Osteoblast (primary cell): ENCODE measurements around the gene LMO3. TPM values are rescaled to one million over a fixed set of nuclear protein-coding genes. Genes with fewer than 3 reads are reported as not detected.
A peak's percentile ranks its signal among the peaks of the same experiment; 100 is the strongest.

Source experiments
- DNase-seq: peaks from one replicate; pipeline ENCODE4 v3.0.0; 2011; ENCODE audit warnings: low spot score, mixed read lengths; ENCODE audit not compliant: insufficient read length; ENCODE audit errors: missing footprints
- H2AFZ ChIP-seq: 2 replicates; pipeline ENCODE4 v1.6.0; 2011; ENCODE audit warnings: mild to moderate bottlenecking, low read length
- H3K27ac ChIP-seq: 2 replicates; pipeline ENCODE4 v1.5.1; 2011; ENCODE audit warnings: mild to moderate bottlenecking, low read depth, low read length, moderate library complexity
- H3K27me3 ChIP-seq: 2 replicates; pipeline ENCODE4 v1.6.0; 2012; ENCODE audit warnings: mild to moderate bottlenecking, control low read depth, inconsistent platforms, low read length, moderate library complexity; ENCODE audit not compliant: insufficient read depth
- H3K36me3 ChIP-seq: 2 replicates; pipeline ENCODE4 v1.5.1; 2011; ENCODE audit warnings: mild to moderate bottlenecking, low read length, control low read depth, moderate library complexity; ENCODE audit not compliant: insufficient read depth
- H3K4me1 ChIP-seq: 2 replicates; pipeline ENCODE4 v1.5.1; 2011; ENCODE audit warnings: mild to moderate bottlenecking, low read length, control low read depth, moderate library complexity; ENCODE audit not compliant: insufficient read depth
- H3K4me2 ChIP-seq: 2 replicates; pipeline ENCODE4 v1.6.0; 2011; ENCODE audit warnings: mild to moderate bottlenecking, low read length; ENCODE audit not compliant: insufficient read depth
- H3K4me3 ChIP-seq: fragments of 200-600 bp; sonication (generic); 3 replicates; pipeline ENCODE4 v1.5.1; 2012; ENCODE audit warnings: mild to moderate bottlenecking, low read length, inconsistent platforms; ENCODE audit not compliant: insufficient read depth
- H3K79me2 ChIP-seq: 2 replicates; pipeline ENCODE4 v1.6.0; 2012; ENCODE audit warnings: mild to moderate bottlenecking, low read length, control low read depth, inconsistent platforms; ENCODE audit not compliant: insufficient read depth
- H3K9me3 ChIP-seq: 2 replicates; pipeline ENCODE4 v1.5.1; 2011; ENCODE audit warnings: low read depth, low read length, control low read depth
- H4K20me1 ChIP-seq: 2 replicates; pipeline ENCODE4 v1.6.0; 2012; ENCODE audit warnings: mild to moderate bottlenecking, low read length, control low read depth; ENCODE audit not compliant: insufficient read depth
- total RNA-seq: library from RNA; depleted of rRNA; stranded (reverse); fragments of >200 nt; gene quantifications from 2 replicates; pipeline ENCODE4 v1.2.3, GENCODE V29; 2012
- TF ChIP-seq, protein P1 (sequence below): IDR thresholded peaks from 2 replicates; pipeline ENCODE4 v1.5.1; 2011; ENCODE audit warnings: mild to moderate bottlenecking, low read depth, low read length, moderate library complexity; ENCODE audit errors: extremely low read depth

Gene LMO3
- total RNA-seq, 1 donor: 3.3 TPM

- TF ChIP-seq, protein P1, sequence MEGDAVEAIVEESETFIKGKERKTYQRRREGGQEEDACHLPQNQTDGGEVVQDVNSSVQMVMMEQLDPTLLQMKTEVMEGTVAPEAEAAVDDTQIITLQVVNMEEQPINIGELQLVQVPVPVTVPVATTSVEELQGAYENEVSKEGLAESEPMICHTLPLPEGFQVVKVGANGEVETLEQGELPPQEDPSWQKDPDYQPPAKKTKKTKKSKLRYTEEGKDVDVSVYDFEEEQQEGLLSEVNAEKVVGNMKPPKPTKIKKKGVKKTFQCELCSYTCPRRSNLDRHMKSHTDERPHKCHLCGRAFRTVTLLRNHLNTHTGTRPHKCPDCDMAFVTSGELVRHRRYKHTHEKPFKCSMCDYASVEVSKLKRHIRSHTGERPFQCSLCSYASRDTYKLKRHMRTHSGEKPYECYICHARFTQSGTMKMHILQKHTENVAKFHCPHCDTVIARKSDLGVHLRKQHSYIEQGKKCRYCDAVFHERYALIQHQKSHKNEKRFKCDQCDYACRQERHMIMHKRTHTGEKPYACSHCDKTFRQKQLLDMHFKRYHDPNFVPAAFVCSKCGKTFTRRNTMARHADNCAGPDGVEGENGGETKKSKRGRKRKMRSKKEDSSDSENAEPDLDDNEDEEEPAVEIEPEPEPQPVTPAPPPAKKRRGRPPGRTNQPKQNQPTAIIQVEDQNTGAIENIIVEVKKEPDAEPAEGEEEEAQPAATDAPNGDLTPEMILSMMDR: no peak
- Histone ChIP-seq H3K4me3 (peak overlapping the region; percentile 67), H3K27me3 (peaks cover 3% of the 10 kb centered on the region), H3K27ac (no peak overlapping the region), H3K4me1 (peaks cover 5% of the 10 kb centered on the region), H3K4me2 (peak overlapping the region; percentile 88), H2AFZ (peak overlapping the region; percentile 85), H3K36me3 (no peaks in the 10 kb centered on the region), H3K9me3 (no peaks in the 10 kb centered on the region), H4K20me1 (no peaks in the 10 kb centered on the region), H3K79me2 (no peaks in the 10 kb centered on the region)
- peak; percentile 32 for DNase-seq
Measured at GRCh38 chr12:16605642-16606116, 283 bp downstream of the LMO3 start.

GRCh38 chr12:16604596-16605252 is 1.2 kb downstream of the LMO3 start:
- Histone ChIP-seq H3K9me3 (no peaks in the 10 kb centered on the region), H3K4me2 (peak overlapping the region; percentile 28), H3K27ac (no peak overlapping the region), H2AFZ (peak overlapping the region; percentile 22), H4K20me1 (no peaks in the 10 kb centered on the region), H3K4me3 (no peak overlapping the region), H3K27me3 (peaks cover 3% of the 10 kb centered on the region), H3K79me2 (no peaks in the 10 kb centered on the region), H3K4me1 (peaks cover 5% of the 10 kb centered on the region), H3K36me3 (no peaks in the 10 kb centered on the region)
- no peak for DNase-seq
- TF ChIP-seq, protein P1: no peak

DNA sequence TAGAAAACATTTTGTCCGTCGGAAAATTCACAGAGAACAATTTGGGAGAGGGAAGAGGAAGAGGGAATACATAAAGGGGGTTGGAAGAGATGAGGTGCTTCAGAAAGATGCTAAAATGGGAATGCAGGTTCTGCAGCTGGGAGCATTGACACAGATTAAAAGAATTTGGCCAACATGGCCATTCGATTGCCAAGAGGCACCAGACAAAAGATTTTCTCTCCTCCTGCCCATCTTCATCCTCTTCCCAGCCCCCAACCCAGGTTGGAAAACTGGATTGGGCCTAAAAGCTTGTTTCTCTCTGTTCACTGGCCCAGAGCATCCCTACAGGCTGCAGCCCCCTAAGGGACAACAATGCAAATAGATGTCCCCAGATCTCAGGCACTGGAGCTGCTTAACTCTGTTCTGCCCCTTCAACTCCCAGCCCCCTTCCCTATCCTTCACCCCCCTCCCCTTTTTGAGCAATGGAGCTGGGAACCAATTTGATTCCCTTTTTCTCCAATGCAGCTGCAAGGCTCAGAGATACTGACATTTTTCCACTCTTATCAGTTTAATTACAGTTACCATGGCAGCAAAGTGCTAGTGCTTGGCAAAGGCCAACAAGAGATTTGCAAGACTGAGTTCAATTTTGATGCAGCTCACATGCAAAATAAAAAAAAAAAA is 1.9 kb downstream of the LMO3 start:
- Histone ChIP-seq H3K27me3 (peaks cover 3% of the 10 kb centered on the region), H2AFZ (no peak overlapping the region), H3K4me3 (no peak overlapping the region), H3K4me1 (peaks cover 5% of the 10 kb centered on the region), H3K27ac (no peak overlapping the region), H3K36me3 (no peaks in the 10 kb centered on the region), H3K9me3 (no peaks in the 10 kb centered on the region), H3K4me2 (no peak overlapping the region), H3K79me2 (no peaks in the 10 kb centered on the region), H4K20me1 (no peaks in the 10 kb centered on the region)
- TF ChIP-seq, protein P1: no peak
- peak; percentile 19 for DNase-seq

DNA sequence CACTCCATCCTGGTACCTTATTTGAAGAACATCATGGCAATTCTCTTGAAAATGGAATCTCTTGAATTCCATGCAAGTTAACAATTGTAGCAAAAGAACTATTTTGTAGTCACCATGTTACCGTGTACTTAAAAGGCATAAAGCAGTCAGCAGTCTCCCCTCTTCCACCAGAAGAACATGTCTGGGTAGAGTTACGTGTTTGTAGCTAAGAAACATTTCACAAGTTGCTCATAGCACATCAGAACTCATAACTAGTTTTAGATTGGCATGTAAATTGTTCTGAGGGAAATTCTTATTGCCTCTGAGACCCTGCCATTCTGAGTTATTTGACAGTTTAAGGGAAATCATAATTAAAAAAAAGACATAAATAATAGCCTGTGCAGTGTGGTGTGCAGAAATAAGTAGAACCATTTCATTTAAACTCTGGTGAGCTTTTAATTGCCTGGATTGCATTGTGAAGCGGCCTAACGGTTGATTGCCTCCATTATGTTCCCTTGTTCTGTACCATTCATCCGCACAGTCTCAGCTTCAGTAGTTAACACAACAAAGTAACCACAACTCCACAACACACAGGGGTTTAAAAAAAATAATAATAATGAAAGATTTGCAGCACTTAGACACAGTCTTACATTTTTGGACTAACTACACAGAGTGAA is 2.6 kb downstream of the LMO3 start:
- Histone ChIP-seq H3K4me3 (no peak overlapping the region), H2AFZ (no peak overlapping the region), H3K36me3 (no peaks in the 10 kb centered on the region), H3K27me3 (peaks cover 3% of the 10 kb centered on the region), H3K27ac (no peak overlapping the region), H3K9me3 (no peaks in the 10 kb centered on the region), H3K4me2 (no peak overlapping the region), H3K4me1 (peaks cover 5% of the 10 kb centered on the region), H3K79me2 (no peaks in the 10 kb centered on the region), H4K20me1 (no peaks in the 10 kb centered on the region)
- TF ChIP-seq, protein P1: no peak
- DNase-seq: peak; percentile 45
